HepG2 (cell line): Measurements from ENCODE around the gene CCT7. TPM values are rescaled to one million over a fixed set of nuclear protein-coding genes. Genes with fewer than 3 reads are reported as not detected.

Source experiments
- CHCHD3 ChIP-seq: sonication (generic); formaldehyde crosslinking; IDR thresholded peaks from 2 replicates; pipeline ENCODE4 v1.8.0; 2022; ENCODE audit warnings: mild to moderate bottlenecking, missing genetic modification reagents, moderate library complexity
- MYNN ChIP-seq: sonication (generic); formaldehyde crosslinking; IDR thresholded peaks from 2 replicates; pipeline ENCODE4 v1.4.0; 2020; ENCODE audit warnings: mild to moderate bottlenecking, low read depth, missing genetic modification reagents
- NFATC3 ChIP-seq: sonication (generic); formaldehyde crosslinking; IDR thresholded peaks from 2 replicates; pipeline ENCODE4 v1.5.1; 2020; ENCODE audit warnings: mild to moderate bottlenecking, missing genetic modification reagents
- NR2F6 ChIP-seq, 2 experiments: IDR thresholded peaks; 2 replicates each; pipeline ENCODE4 v1.6.1; 2016; ENCODE audit warnings: antibody characterized with exemption in 1 of 2, mild to moderate bottlenecking in 1 of 2
- POLR2G ChIP-seq: fragments of 200-400 bp; formaldehyde crosslinking; IDR thresholded peaks from 2 replicates; pipeline ENCODE4 v1.6.1; 2018; ENCODE audit warnings: mild to moderate bottlenecking, low read depth, low read length, moderate library complexity
- SIN3A ChIP-seq: IDR thresholded peaks from 2 replicates; pipeline ENCODE4 v1.6.1; 2011; ENCODE audit warnings: low read depth, mild to moderate bottlenecking, control low read depth, low read length, borderline replicate concordance
- SOX6 ChIP-seq, 2 experiments: fragments of 450-650 bp in 1 of 2; sonication (generic) in 1 of 2; formaldehyde crosslinking in 1 of 2; IDR thresholded peaks; 2 replicates each; pipeline versions ENCODE4 v1.4.0 to v1.6.1; 2017 to 2020; ENCODE audit warnings: antibody characterized with exemption in 1 of 2, mild to moderate bottlenecking in 1 of 2, missing genetic modification reagents in 1 of 2
- YEATS2 ChIP-seq: sonication (generic); formaldehyde crosslinking; IDR thresholded peaks from 2 replicates; pipeline ENCODE4 v1.4.0; 2020; ENCODE audit warnings: missing genetic modification reagents, borderline replicate concordance
- ZBTB38 ChIP-seq: sonication (generic); formaldehyde crosslinking; IDR thresholded peaks from 2 replicates; pipeline ENCODE4 v1.5.1; 2020; ENCODE audit warnings: mild to moderate bottlenecking, missing genetic modification reagents
- ZBTB42 ChIP-seq: sonication (generic); formaldehyde crosslinking; IDR thresholded peaks from 2 replicates; pipeline ENCODE4 v1.5.0; 2020; ENCODE audit warnings: mild to moderate bottlenecking, missing genetic modification reagents
- ZFX ChIP-seq: sonication (generic); formaldehyde crosslinking; IDR thresholded peaks from 2 replicates; pipeline ENCODE4 v1.4.0; 2020; ENCODE audit warnings: mild to moderate bottlenecking, low read depth, missing genetic modification reagents, moderate library complexity
- ZHX2 ChIP-seq, 2 experiments: sonication (generic) in 1 of 2; formaldehyde crosslinking in 1 of 2; IDR thresholded peaks; 2 replicates each; pipeline versions ENCODE4 v1.6.1 to v1.9.0; 2014 to 2022; ENCODE audit warnings: antibody characterized with exemption in 1 of 2, borderline replicate concordance in 1 of 2, inconsistent platforms in 1 of 2, low read depth in 1 of 2, missing genetic modification reagents in 1 of 2
- ZNF10 ChIP-seq: sonication (generic); formaldehyde crosslinking; IDR thresholded peaks from 2 replicates; pipeline ENCODE4 v1.4.0; 2020; ENCODE audit warnings: mild to moderate bottlenecking, low read depth, missing genetic modification reagents, borderline replicate concordance
- ZNF530 ChIP-seq: sonication (generic); formaldehyde crosslinking; IDR thresholded peaks from 2 replicates; pipeline ENCODE4 v1.5.0; 2020; ENCODE audit warnings: low read depth, mild to moderate bottlenecking, missing genetic modification reagents
- ZNF543 ChIP-seq: sonication (generic); formaldehyde crosslinking; IDR thresholded peaks from 2 replicates; pipeline ENCODE4 v1.4.0; 2020; ENCODE audit warnings: mild to moderate bottlenecking, missing genetic modification reagents
- ZNF790 ChIP-seq: sonication (generic); formaldehyde crosslinking; IDR thresholded peaks from 2 replicates; pipeline ENCODE4 v1.8.0; 2022; ENCODE audit warnings: missing genetic modification reagents, mild to moderate bottlenecking, borderline replicate concordance
- polyA plus RNA-seq, 8 experiments: library from polyadenylated mRNA; depleted of rRNA in 3 of 8; stranded (reverse) in 7 of 8; unstranded in 1 of 8; fragments of >200 nt; fragmentation: Illumina TruSeq in 4 of 8; extraction: Trizol in 4 of 8; gene quantifications; 2 replicates each; pipeline versions ENCODE4 v1.2.1 to v1.2.3, GENCODE V29; 2011 to 2016; ENCODE audit warnings: low read depth in 4 of 8, missing spikeins in 1 of 8, mixed read lengths in 1 of 8; ENCODE audit not compliant: insufficient read depth in 1 of 8
- total RNA-seq, 5 experiments: library from RNA; depleted of rRNA; stranded (reverse); fragments of >200 nt; fragmentation: Illumina TruSeq; extraction: Trizol; gene quantifications; 2 replicates each; pipeline ENCODE4 v1.2.3, GENCODE V29; 2016; ENCODE audit warnings: low read depth in 1 of 5
- TF ChIP-seq, protein P1 (sequence below): sonication (generic); formaldehyde crosslinking; IDR thresholded peaks from 2 replicates; pipeline ENCODE4 v1.5.1; 2020; ENCODE audit warnings: missing genetic modification reagents, mild to moderate bottlenecking, borderline replicate concordance

CCT7 gene
- total and polyA plus RNA-seq, 2 of the 13 experiments (the other 11 are each of a cell fraction or from before 2014, with no cell fraction given): 347 to 517 TPM

DNA sequence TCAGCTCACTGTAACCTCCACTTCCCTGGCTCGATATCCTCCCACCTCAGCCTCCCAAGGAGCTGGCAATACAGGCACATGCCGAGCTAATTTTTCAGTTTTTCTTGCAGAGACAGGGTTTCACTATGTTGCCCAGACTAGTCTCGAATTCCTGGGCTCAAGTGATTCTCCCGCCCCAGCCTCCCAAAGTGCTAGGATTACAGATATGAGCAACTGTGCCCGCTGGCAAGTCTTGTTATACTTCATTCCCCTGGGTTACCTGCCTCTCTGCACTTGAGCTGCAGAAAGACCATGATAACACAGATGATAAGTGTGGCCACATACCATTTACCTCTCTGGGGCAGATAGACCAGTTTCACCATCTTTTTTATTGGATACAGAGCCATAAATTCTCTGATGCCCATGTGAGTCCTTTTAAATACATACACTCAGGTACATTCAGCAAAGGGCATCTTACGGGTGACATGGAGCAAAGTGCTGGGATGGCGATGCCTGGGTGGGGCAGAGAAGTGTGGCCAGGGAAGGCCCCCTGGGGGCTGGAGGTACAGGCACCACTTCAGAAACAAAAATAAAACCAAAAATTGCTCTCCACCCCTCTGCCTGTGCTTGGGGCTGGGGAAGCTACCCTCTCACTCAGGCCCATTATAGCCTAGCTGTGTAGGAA lies 20.4 kb downstream of the CCT7 start (continued):
- TF ChIP-seq ZHX2 (IDR thresholded peaks at IDR 0.05; ENCODE audit: low read depth) (no peak), ZHX2 (CRISPR knock-in tag; IDR thresholded peaks at IDR 0.05; ENCODE audit: borderline replicate concordance) (no peak), ZBTB38 (CRISPR knock-in tag) (no peak), ZNF530 (CRISPR knock-in tag) (no peak), SOX6 (IDR thresholded peaks at IDR 0.05) (no peak), SOX6 (CRISPR knock-in tag; IDR thresholded peaks at IDR 0.05) (no peak), ZBTB42 (CRISPR knock-in tag) (no peak), MYNN (CRISPR knock-in tag) (no peak), SIN3A (no peak), ZNF790 (CRISPR knock-in tag) (no peak), ZNF10 (CRISPR knock-in tag) (no peak), CHCHD3 (no peak), NFATC3 (CRISPR knock-in tag) (no peak), NR2F6 (IDR thresholded peaks at IDR 0.05) (no peak), NR2F6 (CRISPR knock-in tag; IDR thresholded peaks at IDR 0.05) (no peak), YEATS2 (CRISPR knock-in tag) (no peak), ZNF543 (no peak), ZFX (CRISPR knock-in tag) (no peak; the same call in 1 of the 2 replicates), POLR2G (peak; percentile 62)
- TF ChIP-seq, protein P1, sequence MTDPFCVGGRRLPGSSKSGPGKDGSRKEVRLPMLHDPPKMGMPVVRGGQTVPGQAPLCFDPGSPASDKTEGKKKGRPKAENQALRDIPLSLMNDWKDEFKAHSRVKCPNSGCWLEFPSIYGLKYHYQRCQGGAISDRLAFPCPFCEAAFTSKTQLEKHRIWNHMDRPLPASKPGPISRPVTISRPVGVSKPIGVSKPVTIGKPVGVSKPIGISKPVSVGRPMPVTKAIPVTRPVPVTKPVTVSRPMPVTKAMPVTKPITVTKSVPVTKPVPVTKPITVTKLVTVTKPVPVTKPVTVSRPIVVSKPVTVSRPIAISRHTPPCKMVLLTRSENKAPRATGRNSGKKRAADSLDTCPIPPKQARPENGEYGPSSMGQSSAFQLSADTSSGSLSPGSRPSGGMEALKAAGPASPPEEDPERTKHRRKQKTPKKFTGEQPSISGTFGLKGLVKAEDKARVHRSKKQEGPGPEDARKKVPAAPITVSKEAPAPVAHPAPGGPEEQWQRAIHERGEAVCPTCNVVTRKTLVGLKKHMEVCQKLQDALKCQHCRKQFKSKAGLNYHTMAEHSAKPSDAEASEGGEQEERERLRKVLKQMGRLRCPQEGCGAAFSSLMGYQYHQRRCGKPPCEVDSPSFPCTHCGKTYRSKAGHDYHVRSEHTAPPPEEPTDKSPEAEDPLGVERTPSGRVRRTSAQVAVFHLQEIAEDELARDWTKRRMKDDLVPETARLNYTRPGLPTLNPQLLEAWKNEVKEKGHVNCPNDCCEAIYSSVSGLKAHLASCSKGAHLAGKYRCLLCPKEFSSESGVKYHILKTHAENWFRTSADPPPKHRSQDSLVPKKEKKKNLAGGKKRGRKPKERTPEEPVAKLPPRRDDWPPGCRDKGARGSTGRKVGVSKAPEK (CRISPR knock-in tag): 0 out of 2 replicates have a peak, but pooled peaks have one; percentile 30
